Endothelial cell of umbilical vein (primary cell): Measurements from ENCODE around the gene KCNH2.

Experiments
- CTCF ChIP-seq, 2 donors: IDR thresholded peaks; 1 replicate in 1 of 2; 2 replicates in 1 of 2; pipeline ENCODE4 v1.5.1; 2011; ENCODE audit warnings: low read length in 2 of 2, mild to moderate bottlenecking in 2 of 2, moderate library complexity in 2 of 2, control low read depth in 1 of 2, inconsistent platforms in 1 of 2, low read depth in 1 of 2; ENCODE audit not compliant: insufficient read depth in 1 of 2; ENCODE audit errors: extremely low read depth in 1 of 2
- EZH2 ChIP-seq: IDR thresholded peaks from 2 replicates; pipeline ENCODE4 v1.6.1; 2012; ENCODE audit warnings: borderline replicate concordance, low read depth, mild to moderate bottlenecking, moderate library complexity, low read length, inconsistent platforms; ENCODE audit not compliant: severe bottlenecking
- POLR2A ChIP-seq: IDR thresholded peaks from 2 replicates; pipeline ENCODE4 v1.6.1; 2012; ENCODE audit warnings: low read depth, mild to moderate bottlenecking, control low read depth, low read length
- POLR2AphosphoS5 ChIP-seq: IDR thresholded peaks from 2 replicates; pipeline ENCODE4 v1.6.1; 2012; ENCODE audit warnings: low read depth, mild to moderate bottlenecking, control low read depth, low read length, moderate library complexity; ENCODE audit not compliant: insufficient read depth

- TF ChIP-seq CTCF (IDR thresholded peaks at IDR 0.05; ENCODE audit: extremely low read depth in 1 of 2, insufficient read depth in 1 of 2, low read depth in 1 of 2, low read length in 2 of 2) (no peak), POLR2AphosphoS5 (peak; percentile 73), POLR2A (peak; percentile 67), EZH2 (no peak)
Observed at GRCh38 chr7:150994141-150994837, 16.2 kb upstream of the KCNH2 start.
